CD8-positive, alpha-beta memory T cell (primary cell): Measurements from ENCODE around the gene CCDC50. TPM values are rescaled to one million over a fixed set of nuclear protein-coding genes. Genes with fewer than 3 reads are reported as not detected.

ENCODE experiments used
- CTCF ChIA-PET: fragments of 350-600 bp; sonication (Branson Sonifier 250); formaldehyde crosslinking; loops from one replicate; lab custom pipeline; 2021; ENCODE audit warnings: antibody characterized with exemption; lab: Charles Lee
- POLR2A ChIA-PET: fragments of 350-600 bp; sonication (Branson Sonifier 250); formaldehyde crosslinking; loops from one replicate; lab custom pipeline; 2021; ENCODE audit warnings: antibody characterized with exemption; lab: Charles Lee
- DNase-seq, 5 donors: peaks; one replicate each; pipeline versions ENCODE4 v3.0.0 to v3.0.0-alpha.2; 2020 to 2022; ENCODE audit warnings: mixed read lengths in 1 of 5
- H3K27ac ChIP-seq: one replicate; pipeline ENCODE4 v1.7.0; 2013; ENCODE audit warnings: low read depth, mild to moderate bottlenecking, low read length, moderate library complexity
- H3K27me3 ChIP-seq: 2 replicates; pipeline ENCODE4 v1.7.0; 2013; ENCODE audit warnings: low read length, mild to moderate bottlenecking; ENCODE audit not compliant: insufficient read depth, poor library complexity, severe bottlenecking
- H3K36me3 ChIP-seq: 2 replicates; pipeline ENCODE4 v1.7.0; 2013; ENCODE audit warnings: mild to moderate bottlenecking, low read length, moderate library complexity; ENCODE audit not compliant: insufficient read depth
- H3K4me1 ChIP-seq: 2 replicates; pipeline ENCODE4 v1.7.0; 2013; ENCODE audit warnings: mild to moderate bottlenecking, low read length, moderate library complexity; ENCODE audit not compliant: insufficient read depth
- H3K4me3 ChIP-seq: 2 replicates; pipeline ENCODE4 v1.7.0; 2013; ENCODE audit warnings: mild to moderate bottlenecking, low read length
- H3K9me3 ChIP-seq: 2 replicates; pipeline ENCODE4 v1.7.0; 2013; ENCODE audit warnings: mild to moderate bottlenecking, low read length
- H3K27ac Mint-ChIP-seq, 8 donors: one replicate each; pipeline ENCODE4 v1.8.0; 2020 to 2021; ENCODE audit warnings: mixed read lengths in 8 of 8, mild to moderate bottlenecking in 6 of 8, inconsistent platforms in 3 of 8, moderate library complexity in 3 of 8
- H3K27me3 Mint-ChIP-seq, 2 donors: one replicate each; pipeline ENCODE4 v1.8.0; 2020 to 2021; ENCODE audit warnings: mixed read lengths in 2 of 2, mild to moderate bottlenecking in 1 of 2, moderate library complexity in 1 of 2
- H3K36me3 Mint-ChIP-seq, 3 donors: one replicate each; pipeline ENCODE4 v1.8.0; 2020 to 2021; ENCODE audit warnings: mixed read lengths in 3 of 3, inconsistent platforms in 1 of 3, mild to moderate bottlenecking in 1 of 3
- H3K4me1 Mint-ChIP-seq, 3 donors: one replicate each; pipeline ENCODE4 v1.8.0; 2020 to 2021; ENCODE audit warnings: mixed read lengths in 3 of 3, inconsistent platforms in 1 of 3, mild to moderate bottlenecking in 1 of 3
- H3K4me3 Mint-ChIP-seq, 7 donors: one replicate each; pipeline ENCODE4 v1.8.0; 2020 to 2021; ENCODE audit warnings: mixed read lengths in 7 of 7, mild to moderate bottlenecking in 6 of 7, moderate library complexity in 4 of 7, inconsistent platforms in 2 of 7
- H3K9me3 Mint-ChIP-seq, 5 donors: one replicate each; pipeline ENCODE4 v1.8.0; 2020 to 2022; ENCODE audit warnings: mixed read lengths in 5 of 5, mild to moderate bottlenecking in 3 of 5, moderate library complexity in 2 of 5, inconsistent platforms in 1 of 5
- polyA plus RNA-seq: library from polyadenylated mRNA; unstranded; fragments of 300-500 nt; fragmentation: Illumina TruSeq; gene quantifications from one replicate; pipeline ENCODE4 v1.2.3, GENCODE V29; 2021
- total RNA-seq, 2 experiments: library from RNA; stranded (reverse); gene quantifications; one replicate each; pipeline ENCODE4 v1.2.3, GENCODE V29; 2021

Gene CCDC50
- 10 to 100 TPM; 11.9 to 13.0 TPM for total RNA-seq
- polyA plus RNA-seq = 7.9 TPM

- Mint-ChIP-seq H3K9me3 (peaks cover 0 to 4% (median 0%) of the 10 kb centered on the region in 5 donors), H3K27me3 (peaks cover 1 to 18% of the 10 kb centered on the region in 2 donors), H3K4me3 (peak within 1 kb of the TSS; percentile 55 to 90 (median 78)), H3K27ac (peak within 1 kb of the TSS; percentile 6 to 85 (median 68)), H3K36me3 (no peaks in the 10 kb centered on the region), H3K4me1 (peaks cover 17 to 23% (median 19%) of the 10 kb centered on the region in 3 donors)
- Histone ChIP-seq H3K9me3 (no peaks in the 10 kb centered on the region), H3K27me3 (no peaks in the 10 kb centered on the region), H3K4me3 (peak within 1 kb of the TSS; percentile 30), H3K36me3 (no peaks in the 10 kb centered on the region), H3K4me1 (no peaks in the 10 kb centered on the region), H3K27ac (peak within 1 kb of the TSS; percentile 57)
- POLR2A ChIA-PET = no interaction called here
- CTCF ChIA-PET = no interaction called here
- DNase-seq = peak in 4 of 5 donors; percentile 3 to 61 (median 41)
These were observed at the start of gene CCDC50 for GRCh38 chr3:191328962-191329653. Gene CCDC50, plus strand, starts transcription at chr3:191329394. Its CDS starts 281 bp downstream, at chr3:191329675.

GRCh38 chr3:191280111-191280510, 49.1 kb upstream of the CCDC50 start:
- ChIA-PET POLR2A (no interaction called here), CTCF (no interaction called here)
- Histone ChIP-seq H3K27me3 (no peaks in the 10 kb centered on the region), H3K36me3 (no peaks in the 10 kb centered on the region), H3K4me1 (no peaks in the 10 kb centered on the region), H3K27ac (no peak overlapping the region), H3K9me3 (no peaks in the 10 kb centered on the region), H3K4me3 (no peak overlapping the region)
- DNase-seq = no peak
- Mint-ChIP-seq H3K9me3 (peaks cover 0 to 8% (median under 1%) of the 10 kb centered on the region in 5 donors), H3K36me3 (peaks cover 0 to 1% (median 0%) of the 10 kb centered on the region in 3 donors), H3K4me3 (no peak overlapping the region), H3K4me1 (no peaks in the 10 kb centered on the region), H3K27me3 (no peaks in the 10 kb centered on the region), H3K27ac (no peak overlapping the region)

GRCh38 chr3:191280882-191281281, 48.3 kb upstream of the CCDC50 start:
- Histone ChIP-seq H3K9me3 (no peaks in the 10 kb centered on the region), H3K4me1 (no peaks in the 10 kb centered on the region), H3K4me3 (no peak overlapping the region), H3K36me3 (no peaks in the 10 kb centered on the region), H3K27ac (no peak overlapping the region), H3K27me3 (no peaks in the 10 kb centered on the region)
- no peak overlapping the region for H3K4me3 Mint-ChIP-seq
- DNase-seq = no peak
- no peaks in the 10 kb centered on the region for H3K36me3 Mint-ChIP-seq
- no peaks in the 10 kb centered on the region for H3K27me3 Mint-ChIP-seq
- POLR2A ChIA-PET = no interaction called here
- CTCF ChIA-PET = no interaction called here
- H3K4me1 Mint-ChIP-seq = no peaks in the 10 kb centered on the region
- H3K9me3 Mint-ChIP-seq = peaks cover 0 to 10% (median 2%) of the 10 kb centered on the region in 5 donors
- H3K27ac Mint-ChIP-seq = no peak overlapping the region

- ChIA-PET POLR2A (no interaction called here), CTCF (interaction anchor here (1.5 kb wide), 1 partner anchor 17 kb away, joined by 3 read pairs; no protein-coding TSS in a partner anchor)
- H3K27me3 ChIP-seq = no peaks in the 10 kb centered on the region
- no peak overlapping the region for H3K27ac ChIP-seq
- H3K36me3 ChIP-seq = no peaks in the 10 kb centered on the region
- no peak for DNase-seq
- Mint-ChIP-seq H3K4me3 (no peak overlapping the region), H3K9me3 (peaks cover 0 to 10% (median 2%) of the 10 kb centered on the region in 5 donors), H3K36me3 (no peaks in the 10 kb centered on the region), H3K27me3 (no peaks in the 10 kb centered on the region), H3K27ac (no peak overlapping the region), H3K4me1 (no peaks in the 10 kb centered on the region)
- H3K4me3 ChIP-seq = no peak overlapping the region
- H3K4me1 ChIP-seq = no peaks in the 10 kb centered on the region
- no peaks in the 10 kb centered on the region for H3K9me3 ChIP-seq
These were observed 46.7 kb upstream of the CCDC50 start for GRCh38 chr3:191282251-191283185.

- no peaks in the 10 kb centered on the region for H3K9me3 ChIP-seq
- no peak for DNase-seq
- ChIA-PET CTCF (interaction anchor here (1.5 kb wide), 1 partner anchor 18 kb away, joined by 3 read pairs; no protein-coding TSS in a partner anchor), POLR2A (no interaction called here)
- Mint-ChIP-seq H3K27ac (no peak overlapping the region), H3K4me3 (no peak overlapping the region), H3K27me3 (no peaks in the 10 kb centered on the region), H3K9me3 (peaks cover 0 to 10% (median 2%) of the 10 kb centered on the region in 5 donors), H3K36me3 (no peaks in the 10 kb centered on the region), H3K4me1 (no peaks in the 10 kb centered on the region)
- H3K4me3 ChIP-seq = no peak overlapping the region
- H3K36me3 ChIP-seq = no peaks in the 10 kb centered on the region
- H3K4me1 ChIP-seq = no peaks in the 10 kb centered on the region
- H3K27me3 ChIP-seq = no peaks in the 10 kb centered on the region
- H3K27ac ChIP-seq = no peak overlapping the region
These were observed 45.8 kb upstream of the CCDC50 start for GRCh38 chr3:191283400-191283799.

GRCh38 chr3:191290311-191291025, 38.7 kb upstream of the CCDC50 start:
- H3K27ac Mint-ChIP-seq = peak overlapping the region in 1 of 8 donors; percentile 64
- peaks cover 0 to 3% (median 0%) of the 10 kb centered on the region in 5 donors for H3K9me3 Mint-ChIP-seq
- H3K4me1 ChIP-seq = no peaks in the 10 kb centered on the region
- ChIA-PET POLR2A (no interaction called here), CTCF (no interaction called here)
- no peaks in the 10 kb centered on the region for H3K27me3 Mint-ChIP-seq
- no peak overlapping the region for H3K4me3 ChIP-seq
- H3K4me1 Mint-ChIP-seq = peaks cover 0 to 12% (median 7%) of the 10 kb centered on the region in 3 donors
- DNase-seq = no peak
- no peaks in the 10 kb centered on the region for H3K9me3 ChIP-seq
- no peaks in the 10 kb centered on the region for H3K36me3 Mint-ChIP-seq
- H3K4me3 Mint-ChIP-seq = peak overlapping the region in 6 of 7 donors; percentile 3 to 49 (median 9)
- H3K27me3 ChIP-seq = no peaks in the 10 kb centered on the region
- H3K36me3 ChIP-seq = no peaks in the 10 kb centered on the region
- H3K27ac ChIP-seq = no peak overlapping the region

GRCh38 chr3:191292243-191293015, 36.8 kb upstream of the CCDC50 start:
- Histone ChIP-seq H3K36me3 (no peaks in the 10 kb centered on the region), H3K27me3 (no peaks in the 10 kb centered on the region), H3K27ac (no peak overlapping the region), H3K9me3 (no peaks in the 10 kb centered on the region), H3K4me1 (no peaks in the 10 kb centered on the region), H3K4me3 (no peak overlapping the region)
- no peak overlapping the region for H3K27ac Mint-ChIP-seq
- ChIA-PET POLR2A (no interaction called here), CTCF (no interaction called here)
- DNase-seq = no peak
- H3K4me1 Mint-ChIP-seq = peaks cover 0 to 12% (median 7%) of the 10 kb centered on the region in 3 donors
- H3K9me3 Mint-ChIP-seq = peaks cover 0 to 3% (median 0%) of the 10 kb centered on the region in 5 donors
- no peaks in the 10 kb centered on the region for H3K36me3 Mint-ChIP-seq
- no peak overlapping the region for H3K4me3 Mint-ChIP-seq
- no peaks in the 10 kb centered on the region for H3K27me3 Mint-ChIP-seq
